Left forelimb (tissue), 1 donor: ENCODE data around the gene KMT2E.
"Not testable (repeated sequence)": the region's sequence is repeated elsewhere in the genome, so short reads cannot be mapped to it uniquely, and the experiment has no call there.

Experiments used
- DNase-seq: peaks from one replicate; pipeline ENCODE4 v3.0.0-alpha.2; 2018; ENCODE audit warnings: low spot score

Gene KMT2E

DNA sequence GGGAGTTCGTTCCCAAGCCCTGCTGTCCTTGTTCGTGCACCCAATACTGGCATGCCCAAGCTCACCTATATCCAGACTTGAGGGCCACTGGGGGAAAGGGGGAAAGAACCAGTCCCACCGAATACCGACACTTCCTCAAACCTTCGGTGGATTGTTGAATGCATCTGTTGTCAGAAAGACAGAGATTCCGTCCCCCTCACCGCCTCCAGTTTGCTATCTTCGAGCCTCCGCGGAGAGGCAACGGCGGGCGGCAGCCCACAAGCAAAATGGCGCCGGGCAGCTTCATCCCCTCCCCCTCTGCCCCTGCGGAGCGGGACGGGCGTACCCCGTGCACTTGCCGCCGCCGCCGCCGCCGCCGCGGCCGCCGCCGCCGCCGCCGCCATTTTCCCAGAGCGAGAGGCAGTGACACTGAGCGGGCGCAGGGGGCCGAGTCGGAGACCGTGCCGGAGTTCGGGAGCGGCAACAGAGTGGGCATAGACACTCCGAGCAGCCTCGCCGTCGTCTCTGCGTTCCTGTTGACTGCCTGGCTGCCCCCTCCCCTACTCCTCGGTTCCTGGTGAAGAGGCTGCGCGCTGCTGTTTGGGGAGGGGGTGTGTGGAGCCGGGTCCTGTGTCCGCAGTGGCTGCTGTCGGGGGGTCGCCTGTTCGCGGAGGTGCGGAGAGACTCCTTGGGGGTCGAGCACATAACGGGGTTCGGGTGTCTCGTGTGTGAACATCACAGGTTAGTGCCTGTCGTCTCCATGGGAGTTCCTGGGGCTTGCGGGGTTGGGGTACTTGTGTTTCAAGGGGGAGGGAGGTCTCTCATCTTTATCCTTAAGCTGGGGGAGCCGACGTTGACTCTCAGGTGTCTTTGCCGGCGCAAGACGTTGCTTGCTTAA, at the start of gene KMT2E:
Gene KMT2E, plus strand, starts transcription at position 390 of the 877 bp plus-strand sequence. CDS start 26,748 bp downstream, outside the sequence.
- peak; percentile 95 for DNase-seq

GRCh38 chr7:104964626-104965236, 49.3 kb upstream of the KMT2E start:
- no peak for DNase-seq

GRCh38 chr7:104966022-104966421, 48.0 kb upstream of the KMT2E start:
- no peak for DNase-seq

GRCh38 chr7:104967088-104967487, 46.9 kb upstream of the KMT2E start:
- DNase-seq = no peak

GRCh38 chr7:104967595-104967994, 46.4 kb upstream of the KMT2E start:
- no peak for DNase-seq

DNA sequence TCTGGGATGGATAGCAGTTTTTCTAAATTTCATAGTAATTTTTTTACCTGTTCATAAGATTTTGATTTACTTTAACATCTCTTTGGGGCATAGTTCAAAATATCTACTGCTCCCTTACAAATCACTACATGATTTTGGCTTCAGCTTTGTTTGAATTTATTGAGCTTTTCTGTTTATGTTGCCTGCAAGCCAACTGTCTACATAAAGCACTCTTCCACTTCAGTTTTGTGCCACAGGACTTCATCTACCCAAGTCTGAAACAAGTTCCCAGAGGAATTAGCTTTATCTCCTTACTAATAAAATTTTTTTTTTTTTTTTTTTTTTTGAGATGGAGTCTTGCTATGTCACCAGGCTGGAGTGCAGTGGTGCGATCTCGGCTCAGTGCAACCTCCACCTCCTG, 45.4 kb upstream of the KMT2E start:
- DNase-seq = no peak

- no peak for DNase-seq
Observed at GRCh38 chr7:104969183-104969582, 44.8 kb upstream of the KMT2E start.

- DNase-seq = no peak
Observed at GRCh38 chr7:104971290-104972071, 42.5 kb upstream of the KMT2E start.

- no peak for DNase-seq
Observed at GRCh38 chr7:104972500-104972899, 41.5 kb upstream of the KMT2E start.

GRCh38 chr7:104973227-104973626, 40.8 kb upstream of the KMT2E start:
- no peak for DNase-seq

- no peak for DNase-seq
Observed at GRCh38 chr7:104973909-104974415, 40.0 kb upstream of the KMT2E start.

GRCh38 chr7:104975553-104975952, 38.5 kb upstream of the KMT2E start:
- not testable (repeated sequence) for DNase-seq

GRCh38 chr7:104976966-104977636, 36.9 kb upstream of the KMT2E start:
- no peak for DNase-seq

GRCh38 chr7:104978460-104978859, 35.5 kb upstream of the KMT2E start:
- DNase-seq = no peak

DNA sequence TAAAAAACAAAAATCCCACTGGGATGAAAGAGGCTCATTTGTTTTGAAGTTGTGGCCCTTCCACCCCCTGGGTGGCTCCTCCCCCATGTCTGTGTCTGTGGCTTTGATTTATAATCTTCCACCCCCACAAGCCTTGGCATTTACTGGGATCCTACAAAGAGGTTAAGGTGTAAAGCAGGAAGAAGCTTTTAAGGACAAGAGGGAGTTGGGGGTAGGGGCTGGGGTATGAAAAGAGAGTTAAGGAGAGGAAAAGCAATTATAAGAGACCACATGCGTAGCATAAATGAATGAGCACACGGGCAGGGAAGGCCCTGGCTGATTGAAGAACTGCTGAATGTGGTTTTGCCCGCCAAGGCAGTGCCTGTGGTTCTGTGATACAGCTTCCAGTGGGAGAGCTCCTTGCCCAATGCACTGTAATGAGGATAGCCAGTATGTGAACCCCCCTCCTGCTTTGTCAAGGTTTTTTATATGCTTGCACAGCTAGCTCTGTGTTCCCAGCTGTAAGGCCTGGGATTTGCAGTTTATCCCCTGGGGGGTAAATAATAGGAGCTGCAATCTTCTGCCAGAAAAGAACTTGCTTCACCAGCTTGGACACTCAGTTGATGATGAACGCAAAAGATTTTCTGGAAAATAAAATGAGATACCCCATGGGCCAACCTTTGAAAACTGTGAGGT, 34.7 kb upstream of the KMT2E start:
- DNase-seq = no peak

DNA sequence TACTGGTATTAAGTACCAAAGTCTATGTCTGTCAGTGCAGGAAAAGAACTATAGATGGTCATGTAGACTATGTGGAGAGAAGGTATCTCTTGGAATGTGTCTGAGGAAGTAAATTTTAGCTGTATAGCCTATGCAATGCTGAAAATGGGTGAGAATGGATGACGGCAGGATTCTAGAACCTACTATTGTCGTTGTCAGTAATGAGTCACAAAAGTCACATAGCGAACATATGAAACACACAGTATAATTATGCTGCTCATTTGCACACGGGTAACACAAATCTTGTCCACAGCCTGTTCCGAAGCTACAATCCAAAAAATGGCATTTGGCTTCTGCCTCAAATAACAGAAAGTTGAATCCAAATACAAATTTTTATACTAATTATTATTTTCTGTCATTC, 33.6 kb upstream of the KMT2E start:
- DNase-seq = no peak

DNA sequence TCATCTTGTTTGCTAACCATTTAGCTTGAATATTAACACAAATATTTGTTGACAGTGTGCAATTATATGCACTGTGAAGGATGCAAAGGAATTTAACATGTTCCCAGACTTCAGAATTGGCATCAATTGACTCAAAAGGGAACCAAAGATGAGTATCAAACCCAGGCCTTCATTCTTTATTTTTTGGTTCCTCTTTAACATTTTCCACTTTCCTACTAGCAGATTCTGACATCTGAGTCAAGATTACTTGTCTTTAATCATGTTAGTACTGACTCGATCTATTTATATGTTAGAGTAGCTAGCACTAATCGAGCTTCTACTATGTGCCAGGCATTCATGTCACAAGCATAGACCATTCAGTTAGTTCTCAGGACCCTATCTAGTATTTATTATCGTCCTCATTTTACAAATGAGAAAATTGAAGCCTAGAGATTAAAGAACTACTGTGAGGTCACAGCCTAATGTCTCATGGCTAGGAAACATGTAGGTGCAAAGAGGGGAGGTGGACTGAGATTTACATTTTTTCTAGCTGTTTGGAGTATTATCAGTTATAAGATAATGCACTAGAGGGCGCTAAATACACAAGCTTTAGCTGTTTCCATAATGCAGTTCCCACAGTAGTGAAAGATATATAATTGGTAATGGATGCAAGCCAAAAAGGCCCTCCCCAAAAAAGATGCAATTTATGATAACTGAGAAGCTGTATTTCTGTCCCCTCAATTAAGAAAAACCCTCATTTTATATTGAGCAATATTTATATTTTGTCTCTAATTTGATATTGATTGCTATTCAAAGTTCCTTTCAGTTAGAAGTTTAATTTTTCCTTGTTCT, 32.9 kb upstream of the KMT2E start:
- DNase-seq = no peak

DNA sequence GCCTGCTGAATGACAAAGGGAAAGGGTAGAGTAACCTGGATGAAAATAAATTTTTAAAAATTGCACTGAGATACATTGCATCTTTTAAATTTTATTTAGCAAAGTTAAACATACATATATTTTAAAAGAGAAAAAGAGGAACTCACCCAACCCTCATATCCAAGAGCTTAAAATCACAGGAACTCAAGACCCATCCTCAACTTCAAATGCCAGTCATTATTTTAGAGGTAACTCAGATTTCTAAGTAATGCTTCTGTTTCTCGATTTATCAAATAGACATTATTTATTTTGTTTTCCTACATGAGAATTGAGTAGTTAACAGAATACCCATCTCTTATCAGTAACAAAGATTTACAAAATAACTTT, 32.4 kb upstream of the KMT2E start:
- DNase-seq = no peak

DNA sequence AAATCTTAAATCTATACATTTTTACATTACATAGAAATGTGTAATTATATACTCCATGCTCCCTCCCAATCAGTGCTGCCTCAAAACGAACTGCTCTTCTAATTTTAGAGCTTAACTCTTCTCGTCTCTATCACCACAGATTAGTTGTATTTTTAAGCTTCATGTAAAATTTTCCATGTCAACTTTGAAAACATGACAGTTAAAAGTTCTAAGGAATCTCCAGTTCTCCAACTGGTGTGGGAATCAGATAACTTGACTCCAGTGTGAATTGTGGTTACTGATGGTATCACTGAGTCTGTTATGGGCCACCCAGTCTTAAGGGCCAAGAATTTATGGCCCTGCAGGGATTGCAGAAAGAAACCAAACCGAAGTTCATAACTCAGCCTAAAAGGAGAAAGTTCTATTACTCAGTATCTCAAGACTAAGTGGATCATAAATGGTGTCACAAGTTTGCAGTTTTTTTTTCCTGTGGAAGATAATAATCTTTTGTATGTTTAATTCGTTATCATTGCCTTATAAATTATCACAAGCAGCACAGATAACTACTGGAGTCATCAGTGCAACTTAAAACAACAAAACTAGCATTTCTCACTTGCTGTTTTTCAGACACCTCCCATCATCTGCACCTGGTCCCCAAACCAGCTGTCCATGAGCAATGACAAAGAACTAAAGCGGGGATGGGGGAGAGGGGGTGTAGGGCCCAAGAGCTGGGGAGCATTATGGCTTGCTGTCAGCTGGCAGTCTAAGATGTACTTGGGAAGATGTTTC, 31.5 kb upstream of the KMT2E start:
- DNase-seq = no peak
